Activated CD4-positive, alpha-beta T cell treated with anti-CD3 and anti-CD28 coated beads, Interleukin-2, Interleukin-6, amounts not matched to agents 100 ng/mL and 50 ng/mL, durations not matched to agents 16 hours and 8 hours (primary cell): ENCODE measurements around the gene PLP2.

ENCODE experiments used
- DNase-seq: peaks from one replicate; pipeline ENCODE4 v3.0.0-alpha.2; 2020

PLP2 gene

DNA sequence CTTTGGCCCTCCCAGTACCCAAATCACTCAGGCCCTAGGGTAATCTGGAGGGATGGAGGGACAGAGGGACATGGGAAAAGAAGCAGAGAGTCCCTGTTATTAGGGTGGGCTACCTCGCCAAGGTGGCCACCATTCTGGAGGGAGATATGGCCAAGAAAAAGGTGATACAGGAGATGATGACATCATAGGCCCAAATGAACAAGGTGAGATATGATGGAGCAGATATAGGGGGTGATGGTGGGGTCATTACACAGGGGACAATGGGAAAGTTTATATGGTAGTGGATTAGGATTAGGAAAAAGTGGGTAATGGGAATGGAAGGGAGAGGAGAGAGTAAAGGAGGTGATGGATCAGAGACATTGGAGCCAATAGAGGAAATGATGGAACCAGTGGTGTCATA, 41.2 kb downstream of the PLP2 start:
- DNase-seq: no peak

DNA sequence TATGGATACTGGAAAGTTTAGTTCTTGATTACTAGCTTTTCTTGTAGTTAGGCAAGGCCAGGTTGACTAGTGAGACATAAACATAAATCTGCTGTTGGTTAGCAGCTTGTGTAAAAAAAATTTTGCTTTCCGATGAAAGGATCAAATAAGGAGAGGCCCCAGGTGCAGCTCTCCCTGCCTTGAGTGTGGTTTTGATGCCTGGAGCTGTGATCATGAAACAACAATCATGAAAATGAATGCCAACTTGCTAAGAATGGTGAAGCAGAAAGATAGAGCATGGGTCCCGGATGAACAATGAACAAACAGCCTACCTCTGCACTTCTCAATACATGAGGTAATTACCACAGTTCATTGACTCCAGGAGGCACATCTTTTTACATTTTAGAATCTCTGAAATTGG, 42.7 kb downstream of the PLP2 start:
- DNase-seq: no peak

DNA sequence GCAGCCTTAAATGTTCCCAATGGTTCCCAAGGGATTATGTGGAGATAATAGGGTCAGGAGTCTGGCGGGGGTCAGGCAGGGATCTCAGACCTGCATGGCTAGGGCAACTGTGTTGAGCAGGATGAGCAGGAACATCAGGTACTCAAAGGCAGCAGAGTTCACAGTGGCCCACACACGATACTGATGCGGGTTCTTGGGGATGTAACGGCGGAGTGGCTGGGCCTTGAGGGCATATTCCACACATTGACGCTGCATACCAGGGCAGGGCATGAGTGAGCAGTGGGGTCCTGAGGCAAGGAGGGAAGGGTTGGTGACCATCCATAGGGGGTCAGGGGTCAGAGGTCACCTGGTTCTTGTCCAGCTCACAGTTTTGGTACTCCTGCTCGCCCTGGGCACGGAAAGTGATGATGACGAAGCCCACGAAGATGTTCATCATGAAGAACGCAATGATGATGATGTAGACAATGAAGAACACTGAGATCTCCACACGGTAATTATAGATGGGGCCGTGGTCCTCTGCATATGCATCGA, 43.4 kb downstream of the PLP2 start:
- DNase-seq: no peak

DNA sequence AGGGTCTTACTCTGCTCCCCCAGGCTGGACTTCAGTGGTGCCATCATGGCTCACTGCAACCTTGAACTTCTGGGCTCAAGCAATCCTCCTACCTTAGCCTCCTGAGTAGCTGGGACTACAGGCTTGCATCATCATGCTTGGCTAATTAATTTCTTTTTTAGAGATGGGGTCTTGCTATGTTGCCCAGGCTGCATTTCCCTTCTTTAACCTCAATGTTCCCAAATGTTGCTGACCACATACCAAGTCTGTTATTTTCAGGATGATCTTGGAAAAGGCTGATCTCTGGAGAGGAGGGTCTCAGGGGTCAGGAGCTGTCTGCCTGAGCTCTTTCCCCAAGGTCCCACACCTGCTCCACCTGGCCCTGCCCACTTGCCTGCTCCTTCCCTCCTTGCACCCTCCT, 48.4 kb downstream of the PLP2 start:
- DNase-seq: no peak

GRCh38 chrX:49221868-49222267, 50.2 kb downstream of the PLP2 start:
- DNase-seq: no peak
